ENCODE results near the gene IL21.

The IL21 gene

DNA sequence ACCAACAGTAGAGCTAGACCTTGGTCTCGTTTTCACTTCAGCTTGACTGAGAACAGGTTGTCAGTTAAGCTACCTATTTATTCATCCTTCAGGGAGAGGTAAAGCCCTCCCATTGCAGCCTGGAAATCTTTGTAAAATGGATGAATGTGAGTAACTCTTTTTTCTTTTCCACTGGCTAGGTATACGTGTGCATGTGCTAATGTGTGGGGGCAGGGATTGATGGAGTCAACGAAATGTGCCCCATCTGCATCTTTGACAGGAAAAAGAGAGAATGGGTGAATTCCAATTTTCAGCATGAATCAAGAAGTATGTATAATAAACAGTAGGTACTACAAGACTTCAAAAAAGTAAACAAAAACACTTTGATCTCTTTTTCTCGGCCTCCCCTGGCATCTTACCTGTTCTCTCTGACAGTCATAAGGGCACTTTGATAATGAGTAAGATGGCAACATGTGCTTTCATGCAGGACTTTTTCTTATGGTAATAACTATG, at the start of gene IL21:
IL21 (minus strand) TSS at position 51 of the 492 bp plus-strand sequence. CDS start 55 bp downstream, outside the sequence.
- Histone ChIP-seq H4K20me1 (ENCODE audit: insufficient read depth, low read length) (no peaks in the 10 kb centered on the region), H2AFZ (ENCODE audit: low read length) (no peak within 1 kb of the TSS), H3K4me3 (ENCODE audit: low read length) (no peak within 1 kb of the TSS), H3K4me1 (ENCODE audit: low read length) (peaks cover 18% of the 10 kb centered on the region), H3K4me2 (ENCODE audit: low read depth, low read length) (no peak within 1 kb of the TSS), H3F3A (ENCODE audit: insufficient read depth, low read length) (peaks cover 15% of the 10 kb centered on the region), H3K79me2 (ENCODE audit: low read length) (no peaks in the 10 kb centered on the region), H3K9me2 (replicated peaks; ENCODE audit: insufficient read depth, low read length) (no peaks in the 10 kb centered on the region), H3K36me3 (replicated peaks; ENCODE audit: insufficient read depth, low read length) (no peaks in the 10 kb centered on the region), H3K27me3 (replicated peaks; ENCODE audit: insufficient read depth, low read length) (no peaks in the 10 kb centered on the region), H3K9ac (ENCODE audit: low read length) (no peak within 1 kb of the TSS), H3K27ac (ENCODE audit: low read length) (no peak within 1 kb of the TSS), H3K9me3 (replicated peaks; ENCODE audit: insufficient read depth, low read length) (no peaks in the 10 kb centered on the region)
- TF ChIP-seq, protein P1, sequence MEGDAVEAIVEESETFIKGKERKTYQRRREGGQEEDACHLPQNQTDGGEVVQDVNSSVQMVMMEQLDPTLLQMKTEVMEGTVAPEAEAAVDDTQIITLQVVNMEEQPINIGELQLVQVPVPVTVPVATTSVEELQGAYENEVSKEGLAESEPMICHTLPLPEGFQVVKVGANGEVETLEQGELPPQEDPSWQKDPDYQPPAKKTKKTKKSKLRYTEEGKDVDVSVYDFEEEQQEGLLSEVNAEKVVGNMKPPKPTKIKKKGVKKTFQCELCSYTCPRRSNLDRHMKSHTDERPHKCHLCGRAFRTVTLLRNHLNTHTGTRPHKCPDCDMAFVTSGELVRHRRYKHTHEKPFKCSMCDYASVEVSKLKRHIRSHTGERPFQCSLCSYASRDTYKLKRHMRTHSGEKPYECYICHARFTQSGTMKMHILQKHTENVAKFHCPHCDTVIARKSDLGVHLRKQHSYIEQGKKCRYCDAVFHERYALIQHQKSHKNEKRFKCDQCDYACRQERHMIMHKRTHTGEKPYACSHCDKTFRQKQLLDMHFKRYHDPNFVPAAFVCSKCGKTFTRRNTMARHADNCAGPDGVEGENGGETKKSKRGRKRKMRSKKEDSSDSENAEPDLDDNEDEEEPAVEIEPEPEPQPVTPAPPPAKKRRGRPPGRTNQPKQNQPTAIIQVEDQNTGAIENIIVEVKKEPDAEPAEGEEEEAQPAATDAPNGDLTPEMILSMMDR (IDR thresholded peaks at IDR 0.05; ENCODE audit: low read length) = no peak
- no peak for TF ChIP-seq EZH2phosphoT487 (IDR thresholded peaks at IDR 0.05; ENCODE audit: low read length)
- no peak for TF ChIP-seq EZH2 (optimal IDR thresholded peaks at IDR 0.05; ENCODE audit: low read depth, low read length)
- DNase-seq = no peak

DNA sequence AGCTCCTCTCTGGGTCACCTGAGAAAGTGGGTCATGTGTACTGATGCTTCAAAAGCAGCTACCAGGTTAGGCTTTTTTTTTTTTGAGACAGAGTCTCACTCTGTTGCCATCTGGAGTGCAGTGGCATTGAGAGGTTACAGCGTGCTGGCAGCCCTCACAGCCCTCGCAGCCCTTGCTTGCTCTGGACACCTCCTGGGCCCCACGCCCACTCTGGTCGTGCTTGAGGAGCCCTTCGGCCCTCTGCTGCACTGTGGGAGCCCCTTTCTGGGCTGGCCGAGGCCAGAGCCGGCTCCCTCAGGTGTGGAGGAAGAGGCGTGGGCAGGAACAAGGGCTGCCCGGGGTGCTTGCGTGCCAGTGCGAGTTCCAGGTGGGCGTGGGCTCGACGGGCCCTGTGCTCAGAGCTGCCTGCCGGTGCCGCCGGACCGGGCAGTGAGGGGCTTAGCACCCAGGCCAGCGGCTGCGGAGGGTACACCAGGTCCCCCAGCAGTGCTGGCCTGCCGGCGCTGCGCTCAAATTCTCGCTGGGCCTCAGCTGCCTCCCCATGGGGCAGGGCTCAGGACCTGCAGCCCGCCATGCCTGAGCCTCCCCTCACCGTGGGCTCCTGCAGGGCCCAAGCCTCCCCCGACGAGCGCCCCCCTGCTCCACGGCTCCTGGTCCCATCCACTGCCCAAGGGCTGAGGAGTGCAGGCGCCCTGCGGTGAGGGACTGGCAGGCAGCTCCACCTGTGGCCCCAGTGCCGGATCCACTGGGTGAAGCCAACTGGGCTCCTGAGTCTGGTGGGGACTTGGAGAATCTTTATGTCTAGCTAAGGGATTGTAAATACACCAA, 49.3 kb upstream of the IL21 start:
- TF ChIP-seq EZH2 (optimal IDR thresholded peaks at IDR 0.05; ENCODE audit: low read depth, low read length) (no peak), EZH2phosphoT487 (IDR thresholded peaks at IDR 0.05; ENCODE audit: low read length) (no peak)
- TF ChIP-seq, protein P1 (IDR thresholded peaks at IDR 0.05; ENCODE audit: low read length) = no peak
- no peak for DNase-seq
- H3K27ac ChIP-seq (ENCODE audit: low read length) = no peak overlapping the region
- H3K4me1 ChIP-seq (ENCODE audit: low read length) = no peaks in the 10 kb centered on the region
- no peaks in the 10 kb centered on the region for H3K9me2 ChIP-seq (replicated peaks; ENCODE audit: insufficient read depth, low read length)
- no peak overlapping the region for H3K4me2 ChIP-seq (ENCODE audit: low read depth, low read length)
- H3F3A ChIP-seq (ENCODE audit: insufficient read depth, low read length) = no peaks in the 10 kb centered on the region
- no peaks in the 10 kb centered on the region for H3K27me3 ChIP-seq (replicated peaks; ENCODE audit: insufficient read depth, low read length)
- H2AFZ ChIP-seq (ENCODE audit: low read length) = no peak overlapping the region
- no peaks in the 10 kb centered on the region for H3K36me3 ChIP-seq (replicated peaks; ENCODE audit: insufficient read depth, low read length)
- H3K4me3 ChIP-seq (ENCODE audit: low read length) = no peak overlapping the region
- H3K79me2 ChIP-seq (ENCODE audit: low read length) = no peaks in the 10 kb centered on the region
- no peaks in the 10 kb centered on the region for H3K9me3 ChIP-seq (replicated peaks; ENCODE audit: insufficient read depth, low read length)
- H3K9ac ChIP-seq (ENCODE audit: low read length) = no peak overlapping the region
- H4K20me1 ChIP-seq (ENCODE audit: insufficient read depth, low read length) = no peaks in the 10 kb centered on the region

DNA sequence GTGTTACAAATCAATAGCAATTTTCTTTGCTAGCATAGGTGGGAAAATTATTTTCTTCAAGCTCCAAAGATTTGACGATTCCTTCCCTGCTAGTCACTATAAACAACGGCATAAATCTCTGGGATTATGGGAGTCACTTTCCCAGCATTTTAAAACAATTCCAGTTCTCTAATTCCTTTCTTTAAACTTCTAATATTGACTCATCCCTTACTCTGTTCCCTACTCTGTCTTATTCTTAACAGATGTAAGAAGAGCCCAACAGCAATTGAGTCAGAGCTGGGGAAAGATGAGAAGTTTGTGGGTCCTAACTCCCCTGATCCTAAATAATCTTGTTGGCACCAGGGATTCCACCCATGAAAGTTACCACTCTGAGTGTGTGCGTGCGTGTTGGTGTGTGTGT, 47.4 kb upstream of the IL21 start:
- H3K36me3 ChIP-seq (replicated peaks; ENCODE audit: insufficient read depth, low read length) = no peaks in the 10 kb centered on the region
- TF ChIP-seq EZH2 (optimal IDR thresholded peaks at IDR 0.05; ENCODE audit: low read depth, low read length) (no peak), EZH2phosphoT487 (IDR thresholded peaks at IDR 0.05; ENCODE audit: low read length) (no peak)
- TF ChIP-seq, protein P1 (IDR thresholded peaks at IDR 0.05; ENCODE audit: low read length) = no peak
- no peak overlapping the region for H3K27ac ChIP-seq (ENCODE audit: low read length)
- H3K9me3 ChIP-seq (replicated peaks; ENCODE audit: insufficient read depth, low read length) = no peaks in the 10 kb centered on the region
- no peaks in the 10 kb centered on the region for H3K9me2 ChIP-seq (replicated peaks; ENCODE audit: insufficient read depth, low read length)
- H3K27me3 ChIP-seq (replicated peaks; ENCODE audit: insufficient read depth, low read length) = no peaks in the 10 kb centered on the region
- no peak for DNase-seq
- H3K79me2 ChIP-seq (ENCODE audit: low read length) = no peaks in the 10 kb centered on the region
- no peak overlapping the region for H3K9ac ChIP-seq (ENCODE audit: low read length)
- H4K20me1 ChIP-seq (ENCODE audit: insufficient read depth, low read length) = no peaks in the 10 kb centered on the region
- no peak overlapping the region for H3K4me2 ChIP-seq (ENCODE audit: low read depth, low read length)
- H2AFZ ChIP-seq (ENCODE audit: low read length) = no peak overlapping the region
- H3F3A ChIP-seq (ENCODE audit: insufficient read depth, low read length) = no peaks in the 10 kb centered on the region
- no peak overlapping the region for H3K4me3 ChIP-seq (ENCODE audit: low read length)
- H3K4me1 ChIP-seq (ENCODE audit: low read length) = no peaks in the 10 kb centered on the region
